Activated CD4-positive, CD25-positive, alpha-beta regulatory T cell (primary cell): ENCODE results near the gene CUZD1.

ENCODE experiments used
- DNase-seq, 4 experiments: peaks; one replicate each; lab custom pipeline; 2025; lab: John Stamatoyannopoulos, UW

CUZD1 gene

DNA sequence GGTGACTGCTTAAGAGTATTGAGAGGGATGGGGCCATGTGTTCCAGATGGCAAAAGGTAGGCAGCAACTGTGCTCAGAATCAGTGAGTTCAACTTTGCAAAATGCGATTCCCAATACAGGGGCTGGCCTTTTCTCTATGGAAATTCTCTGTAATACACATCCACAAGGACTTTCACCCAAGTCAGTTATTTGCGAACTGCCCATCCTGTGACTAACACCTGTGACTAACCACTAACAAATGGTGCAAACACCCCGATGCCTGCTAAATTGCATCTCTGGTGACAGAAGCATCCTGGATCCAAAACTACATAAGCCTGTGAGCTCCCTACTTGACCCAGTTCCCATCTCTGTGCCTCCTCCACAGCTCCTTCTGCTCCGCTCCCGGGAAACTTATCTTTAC, 9.0 kb upstream of the CUZD1 start:
- DNase-seq, result no peak

DNA sequence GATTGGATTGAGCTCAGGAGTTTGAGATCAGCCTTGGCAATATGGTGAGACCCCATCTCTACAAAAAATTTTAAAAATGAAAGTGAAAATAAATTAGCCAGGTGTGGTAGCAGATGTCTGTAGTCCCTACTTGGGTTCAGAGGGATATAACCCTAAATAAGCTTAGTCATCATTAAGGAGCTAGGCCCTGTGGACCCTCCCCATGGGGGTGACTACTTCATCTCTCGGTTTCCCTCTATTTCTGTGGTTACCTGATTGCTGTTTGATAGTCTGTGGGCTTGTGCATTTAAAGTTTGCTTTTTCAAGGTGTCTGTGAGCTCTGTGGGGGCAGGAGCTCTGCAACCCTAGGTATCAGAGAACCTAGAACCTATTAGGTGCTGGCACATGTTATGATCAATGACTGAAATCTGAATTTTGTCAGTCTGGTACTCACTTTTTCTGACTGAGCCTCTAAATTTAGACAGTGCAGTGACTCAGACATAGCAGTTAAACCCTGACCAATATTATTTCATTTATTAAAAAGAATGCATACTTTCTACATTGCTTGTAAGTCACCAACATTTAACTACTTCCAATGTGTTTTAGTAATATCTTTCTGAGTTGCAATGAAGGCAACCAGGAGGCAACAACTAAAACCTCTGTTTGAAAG, 8.1 kb upstream of the CUZD1 start:
- no peak for DNase-seq

DNA sequence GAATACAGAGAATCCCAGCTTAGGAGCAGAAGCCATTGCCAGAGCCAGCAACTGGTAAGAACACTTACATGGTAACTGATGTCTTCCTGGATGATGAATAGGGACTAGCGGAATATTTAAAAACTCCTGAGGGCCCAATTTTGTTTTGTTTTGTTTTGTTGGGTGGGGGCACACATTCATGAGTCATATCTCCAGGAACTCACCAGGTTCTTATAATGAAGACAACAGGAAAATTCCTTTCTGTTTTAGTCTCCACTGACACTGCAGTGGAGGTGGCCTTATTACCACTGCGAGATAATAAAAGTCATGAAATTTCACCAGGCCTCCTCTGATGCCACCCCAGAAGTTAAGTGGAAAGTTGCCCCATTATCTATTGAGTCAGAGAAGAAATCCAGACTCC, 6.6 kb upstream of the CUZD1 start:
- DNase-seq, result no peak

DNA sequence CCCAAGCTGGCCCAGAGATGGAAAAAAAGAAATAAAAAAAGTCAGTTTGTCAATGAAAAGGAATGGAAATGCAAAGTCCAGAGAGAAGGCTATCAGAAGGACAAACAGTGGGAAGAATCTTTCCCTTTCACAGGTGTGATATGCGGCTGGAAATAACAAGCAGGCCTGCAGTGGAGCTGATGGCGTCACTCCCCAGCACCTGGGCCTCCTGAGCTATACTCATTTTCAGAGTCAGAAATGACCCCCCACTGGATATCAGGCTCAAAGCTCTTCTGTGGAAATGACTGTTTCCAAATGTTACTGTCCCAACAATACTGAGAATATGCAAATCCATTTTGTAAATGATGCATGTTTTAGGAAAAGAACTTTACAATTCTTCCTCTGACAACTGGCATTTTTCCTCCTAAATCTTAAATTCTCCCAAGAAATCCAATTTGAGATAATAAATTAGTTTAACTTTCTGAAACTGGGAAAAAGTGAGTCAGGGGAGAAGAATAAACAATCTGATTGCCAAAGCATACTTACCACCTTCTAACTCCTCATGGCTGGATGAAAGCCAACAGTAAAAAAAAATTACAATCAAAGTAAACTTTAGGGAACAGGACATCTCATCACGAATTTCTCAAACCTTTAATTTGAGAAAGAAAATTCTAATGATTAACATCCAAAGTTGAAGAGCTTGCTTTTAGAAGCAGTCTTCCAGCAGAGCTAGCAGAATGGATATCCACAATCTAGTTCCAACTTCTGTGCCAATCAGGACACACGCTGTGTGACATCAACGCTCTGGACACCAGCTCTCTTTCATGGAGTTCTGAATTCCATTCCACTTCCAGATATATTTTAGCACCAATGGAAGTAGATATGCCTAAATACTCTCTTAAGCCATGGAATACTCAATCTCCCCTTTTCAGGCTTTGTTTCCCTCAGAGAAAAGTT, 5.3 kb upstream of the CUZD1 start:
- no peak for DNase-seq

DNA sequence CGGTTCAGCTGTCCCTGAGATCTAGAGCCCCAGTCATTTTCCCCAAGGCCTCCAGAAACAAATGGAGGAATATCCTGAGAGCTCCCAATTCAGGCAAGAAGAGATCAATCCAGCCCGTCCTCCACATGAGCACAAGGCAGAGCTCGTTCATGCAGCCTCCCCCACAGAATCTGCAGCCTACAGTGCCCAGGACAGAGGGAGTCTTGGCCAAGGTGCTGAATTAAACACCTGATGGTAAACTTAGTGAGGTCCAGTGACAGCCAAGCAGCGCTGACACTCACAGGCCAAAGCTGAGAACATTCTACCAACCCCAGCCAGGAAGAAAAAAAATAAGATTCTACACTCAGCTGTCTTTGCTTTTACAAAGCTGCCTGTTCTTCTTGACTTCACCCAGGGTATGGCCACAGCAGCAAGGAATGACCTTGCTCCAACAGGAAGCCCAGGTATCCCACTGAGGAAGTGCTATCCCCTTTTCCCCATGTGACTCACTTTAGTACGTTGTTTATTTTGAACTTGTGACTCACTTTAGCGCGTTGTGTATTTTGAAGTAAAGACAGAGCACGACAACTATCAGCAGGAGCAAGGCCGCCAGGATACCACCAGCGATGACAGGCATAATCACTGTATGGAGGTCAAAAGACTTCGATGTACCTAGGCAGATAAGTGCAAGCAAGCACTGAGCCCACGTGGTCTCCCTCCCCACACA, 4.4 kb upstream of the CUZD1 start:
- DNase-seq, result no peak

DNA sequence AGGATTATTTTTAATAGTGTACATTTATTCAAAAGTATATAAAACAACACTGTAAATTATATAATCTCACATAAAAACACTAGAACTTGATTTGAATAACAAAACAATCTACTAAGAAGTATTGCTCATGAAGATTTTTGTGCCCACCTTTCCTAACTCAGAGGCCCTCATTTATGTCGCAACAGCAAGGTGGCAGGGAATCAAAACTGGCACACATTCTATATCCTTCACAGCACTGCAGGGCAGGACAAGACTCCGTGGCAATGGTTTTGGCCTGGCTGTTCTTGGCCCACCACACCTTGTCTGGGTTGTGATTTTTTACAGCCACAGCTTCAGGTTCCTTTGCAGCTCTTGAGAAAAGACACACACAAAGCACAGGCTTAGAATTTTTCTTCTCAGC, 3.4 kb upstream of the CUZD1 start:
- DNase-seq, result no peak

DNA sequence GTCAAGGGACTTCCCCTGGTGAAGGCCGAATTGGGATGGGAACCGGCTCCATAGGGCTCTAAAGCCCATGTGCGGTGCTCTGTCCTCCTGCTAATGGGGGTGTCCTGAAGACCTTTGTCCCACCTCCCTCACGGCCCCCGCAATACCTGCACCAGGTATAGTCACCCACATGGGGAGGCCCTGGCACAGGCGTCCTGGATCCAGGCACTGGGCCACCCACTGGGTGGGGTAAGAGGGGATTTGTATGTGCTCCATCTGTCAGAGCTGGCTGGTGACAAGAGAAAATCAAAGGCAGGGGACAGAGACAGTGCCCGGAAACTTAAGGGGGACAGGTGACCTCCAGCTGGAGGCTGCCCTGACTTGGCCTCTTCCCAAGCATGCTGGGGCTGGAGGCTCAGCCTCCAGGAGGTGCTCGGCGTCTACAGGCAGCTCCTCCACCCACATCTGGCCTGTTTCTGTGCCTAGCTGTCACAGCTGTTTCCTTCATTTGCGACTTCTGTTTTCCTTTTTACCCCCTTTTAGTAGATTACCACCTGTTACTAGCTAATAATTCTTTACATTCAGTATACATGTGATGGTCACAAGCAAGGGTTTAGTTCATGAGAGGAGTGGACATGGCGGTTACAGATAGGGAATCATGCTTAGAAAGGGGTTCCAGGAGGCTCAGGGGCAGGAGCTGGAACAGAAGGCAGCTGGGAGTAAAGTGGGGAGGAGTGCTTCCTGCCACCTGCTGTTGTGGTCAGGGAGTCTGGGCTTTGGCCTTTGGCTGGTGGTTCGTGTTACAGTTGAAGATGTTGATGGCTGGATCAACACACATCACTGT, 2.3 kb upstream of the CUZD1 start:
- no peak for DNase-seq

DNA sequence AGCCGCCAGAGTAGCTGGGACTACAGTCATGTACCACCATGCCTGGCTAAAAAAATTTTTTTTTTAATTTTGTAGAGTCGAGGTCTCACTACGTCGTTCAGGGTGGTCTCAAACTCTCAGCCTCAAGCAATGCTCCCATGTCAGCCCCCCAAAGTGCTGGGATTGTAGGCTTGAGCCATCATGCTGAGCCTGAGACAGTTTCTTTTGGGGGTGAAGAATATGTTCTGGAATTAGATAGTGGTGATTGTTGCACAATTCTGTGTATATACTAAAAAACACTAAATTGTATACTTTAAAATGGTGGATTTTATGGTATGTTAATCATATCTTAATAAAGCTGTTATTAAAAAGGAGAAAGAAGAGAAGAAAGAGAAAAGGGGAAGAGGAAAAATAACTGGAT, 1.5 kb downstream of the CUZD1 start:
- no peak for DNase-seq

DNA sequence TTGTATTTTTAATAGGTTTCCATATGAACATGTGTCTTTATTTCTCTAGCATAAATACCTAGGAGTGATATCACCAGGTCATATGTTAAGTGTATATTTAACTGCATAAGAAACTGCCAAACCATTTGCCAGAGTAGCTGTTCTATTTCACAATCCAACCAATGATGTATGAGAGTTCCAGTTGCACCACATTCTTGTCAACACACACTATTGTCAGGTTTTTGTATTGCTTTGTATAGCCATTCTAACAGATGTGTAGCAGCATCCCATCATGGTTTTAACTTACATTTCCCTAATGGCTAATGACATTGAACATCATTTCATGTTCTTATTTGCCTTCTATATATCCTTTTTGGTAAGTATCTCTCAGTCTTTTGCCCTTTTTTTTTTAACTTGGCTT, 4.1 kb downstream of the CUZD1 start:
- DNase-seq, result no peak

DNA sequence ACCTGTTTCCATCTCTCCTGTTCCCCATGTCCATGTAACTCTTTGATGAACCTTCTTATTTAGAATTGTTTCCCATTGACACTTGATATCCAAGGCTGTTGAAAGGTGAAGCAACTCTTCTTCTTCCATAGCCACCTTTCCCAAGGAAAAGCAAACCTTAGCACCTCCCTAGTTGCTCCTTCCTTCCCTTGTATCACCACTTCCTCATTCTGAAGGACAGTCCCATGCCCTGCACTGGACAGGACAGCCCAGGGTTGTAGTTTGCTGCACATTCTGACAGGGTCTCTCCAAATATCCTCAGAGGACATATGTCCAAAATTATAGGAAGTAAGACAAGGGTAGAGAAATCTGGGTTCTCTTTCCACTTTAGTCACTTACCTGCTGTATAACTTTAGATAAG, 6.2 kb downstream of the CUZD1 start:
- no peak for DNase-seq

DNA sequence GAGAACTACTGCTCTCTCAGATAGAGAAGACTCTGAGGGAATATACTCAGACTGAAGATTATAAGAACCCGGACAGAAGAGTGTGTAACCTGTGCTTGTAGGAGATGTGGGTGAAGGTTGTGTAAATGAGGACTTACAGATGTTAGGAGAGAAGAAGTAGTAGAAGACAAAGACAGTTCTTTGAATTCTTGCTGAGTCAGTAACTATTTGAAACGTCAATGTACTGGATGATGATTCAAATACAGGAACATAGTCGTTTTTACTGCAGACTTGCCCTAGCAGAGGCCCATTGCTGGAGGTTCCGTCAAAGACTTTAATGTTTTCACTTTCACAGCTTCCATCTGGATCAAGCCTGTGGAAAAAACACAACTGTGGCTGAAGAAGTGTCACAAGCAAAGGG, 6.8 kb downstream of the CUZD1 start:
- DNase-seq, result no peak

DNA sequence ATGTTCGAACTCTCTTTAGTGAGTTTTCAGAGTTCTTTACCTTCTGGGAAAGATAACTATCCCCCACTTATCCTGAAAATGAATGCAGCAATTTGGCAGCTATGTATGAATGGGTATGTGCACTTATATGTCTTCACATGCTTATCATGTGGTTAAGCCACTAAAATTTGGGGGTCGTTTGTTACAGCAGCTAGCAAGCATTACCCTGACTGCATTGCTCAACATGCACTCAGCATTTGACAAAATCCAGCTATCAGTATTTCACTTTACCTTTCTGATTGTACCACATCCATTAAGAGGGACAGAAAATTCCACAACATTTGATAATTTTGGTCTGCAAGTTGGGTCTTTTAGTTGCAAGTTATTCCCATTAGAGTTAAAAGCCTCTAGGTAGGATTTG, 9.7 kb downstream of the CUZD1 start:
- DNase-seq, result no peak

DNA sequence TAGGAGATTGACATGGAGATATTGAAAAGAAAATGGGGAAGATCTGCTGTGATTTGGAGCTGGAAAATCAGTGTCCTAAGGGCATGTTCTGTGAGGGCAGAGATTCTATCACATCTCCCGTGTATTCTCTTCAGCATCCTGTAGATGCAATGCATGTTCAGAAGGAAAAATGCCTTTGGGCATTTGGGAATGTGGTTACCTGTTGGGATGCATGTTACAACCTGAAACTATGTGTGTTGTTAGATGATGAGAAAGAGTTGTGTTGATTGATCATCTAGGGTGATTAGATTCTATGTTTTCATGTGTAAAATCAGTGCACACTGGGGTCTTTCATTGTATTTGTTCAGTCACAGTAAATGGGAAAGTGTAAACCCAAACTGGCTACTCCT, 14.7 kb downstream of the CUZD1 start:
- no peak for DNase-seq

DNA sequence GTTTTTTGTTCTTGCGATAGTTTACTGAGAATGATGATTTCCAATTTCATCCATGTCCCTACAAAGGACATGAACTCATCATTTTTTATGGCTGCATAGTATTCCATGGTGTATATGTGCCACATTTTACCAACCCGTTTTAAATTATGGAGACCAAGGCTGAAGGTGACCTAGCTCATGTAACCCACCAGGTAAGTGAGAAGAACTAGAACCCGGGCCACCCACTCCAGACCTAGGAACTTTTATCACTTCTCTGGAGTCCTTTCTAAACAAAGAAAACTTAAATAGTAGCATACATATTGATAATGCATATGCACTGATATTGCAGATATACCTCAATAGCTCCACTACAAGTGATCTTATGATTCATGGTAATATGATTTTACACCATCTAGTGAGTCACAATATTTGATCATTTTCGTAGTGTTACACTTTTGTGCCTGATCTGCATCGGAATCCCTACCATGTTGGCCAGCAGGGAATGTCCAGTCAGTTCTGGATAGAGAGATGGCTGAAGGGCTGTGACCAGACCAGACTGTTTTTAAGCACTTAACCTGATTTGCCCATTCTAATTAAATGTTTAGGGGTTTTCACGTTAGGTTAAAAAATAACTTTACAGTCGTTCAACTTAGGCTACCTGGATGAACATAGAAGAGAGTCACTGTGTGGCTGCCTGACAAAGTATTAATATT, 15.2 kb downstream of the CUZD1 start:
- no peak for DNase-seq

DNA sequence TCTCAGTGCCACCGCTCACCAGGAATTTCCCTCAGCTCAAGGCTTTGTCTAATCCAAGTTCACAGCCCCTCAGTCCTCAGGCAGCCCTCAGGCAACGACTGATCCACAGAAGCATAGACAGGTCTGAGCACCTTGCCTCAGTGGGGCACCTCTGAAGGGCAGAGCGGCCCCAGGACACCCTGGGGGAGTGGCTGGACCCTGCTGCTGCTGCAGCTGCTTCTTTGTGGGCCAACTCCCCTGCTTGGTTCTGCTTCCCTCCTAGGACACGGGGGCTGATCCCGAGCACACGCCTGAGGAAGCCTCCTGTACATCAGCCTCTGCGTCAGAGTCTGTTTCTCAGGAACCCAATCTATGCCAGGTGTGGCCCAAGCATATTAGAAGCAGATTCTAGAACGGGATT, 16.2 kb downstream of the CUZD1 start:
- DNase-seq, result no peak

DNA sequence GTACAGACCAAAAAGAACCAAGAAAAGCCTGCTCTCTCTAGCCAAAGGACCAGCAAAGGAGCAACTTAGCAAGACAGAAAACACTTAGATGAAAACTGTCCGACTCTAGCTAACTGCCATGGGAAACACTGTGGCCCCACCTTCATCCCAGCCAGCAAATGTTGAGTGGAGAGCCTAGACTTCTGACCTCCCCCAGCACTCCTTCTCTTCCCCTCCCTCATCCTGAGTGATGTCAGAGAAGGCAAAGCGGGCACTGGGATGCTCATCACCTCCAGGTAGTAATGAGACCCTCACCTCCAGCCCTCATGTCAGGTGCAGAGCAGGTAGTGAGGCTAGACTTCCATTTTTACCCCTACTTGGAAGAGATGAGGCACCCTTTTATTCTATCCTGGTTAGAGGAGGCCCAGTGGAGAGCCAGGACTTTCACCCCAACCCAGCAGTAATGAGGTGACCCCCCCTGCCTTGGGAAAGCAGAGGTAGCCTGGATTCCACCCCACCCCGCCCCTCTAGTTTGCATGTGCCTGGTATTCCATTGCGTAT, 16.9 kb downstream of the CUZD1 start:
- no peak for DNase-seq

DNA sequence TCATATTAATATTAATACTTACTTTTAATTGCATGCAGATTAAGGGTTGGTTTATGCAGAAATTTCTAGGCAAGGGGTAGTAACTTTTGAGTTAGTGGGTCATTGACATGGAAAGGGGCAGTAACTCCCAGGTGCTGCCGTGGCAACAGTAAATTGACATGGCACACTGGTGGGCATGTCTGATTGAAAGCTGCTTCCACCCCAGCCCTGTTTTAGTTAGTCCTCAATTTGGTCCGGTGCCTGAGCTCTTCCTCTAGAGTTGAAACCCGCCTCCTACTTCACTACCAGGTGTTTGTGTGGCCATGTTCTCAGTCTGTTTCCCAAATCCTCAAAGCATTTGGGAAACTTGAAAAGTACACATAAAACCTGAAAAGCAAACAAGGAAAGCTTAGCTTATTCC, 18.4 kb downstream of the CUZD1 start:
- no peak for DNase-seq

DNA sequence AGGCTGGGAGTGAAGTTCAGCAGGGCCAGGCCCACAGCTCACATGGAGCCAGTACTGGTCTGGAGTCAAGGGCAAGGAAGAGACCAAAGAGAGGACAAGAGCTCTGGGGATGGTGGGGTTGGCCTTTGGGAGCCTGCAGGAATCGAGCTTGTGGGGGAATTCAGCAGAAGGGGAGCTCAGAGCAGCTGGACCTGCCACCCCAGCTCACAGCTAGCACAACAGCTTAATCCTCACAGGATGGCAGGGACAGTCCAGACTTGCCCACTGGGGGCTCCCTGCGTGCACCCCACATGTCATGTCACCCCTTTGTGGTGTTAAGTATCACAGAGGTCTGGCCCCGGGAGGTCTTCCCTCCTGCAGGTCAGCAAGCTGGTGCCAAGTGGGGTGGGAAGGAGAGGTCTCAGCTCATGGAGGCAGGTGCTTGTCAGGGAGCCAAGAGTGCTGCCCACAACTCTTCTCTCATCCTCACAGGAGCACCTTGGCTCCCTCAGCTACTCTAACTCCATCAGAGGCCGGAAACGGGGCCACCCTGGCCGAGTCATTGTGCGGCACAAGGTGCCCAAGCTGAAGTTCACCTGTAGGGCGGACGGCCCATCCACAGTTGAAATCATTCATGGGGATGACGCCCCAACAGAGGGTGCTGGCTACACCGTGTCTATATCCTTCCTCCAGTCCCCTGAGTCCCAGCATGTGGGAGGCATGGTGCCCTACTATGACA, 22.5 kb downstream of the CUZD1 start:
- no peak for DNase-seq

DNA sequence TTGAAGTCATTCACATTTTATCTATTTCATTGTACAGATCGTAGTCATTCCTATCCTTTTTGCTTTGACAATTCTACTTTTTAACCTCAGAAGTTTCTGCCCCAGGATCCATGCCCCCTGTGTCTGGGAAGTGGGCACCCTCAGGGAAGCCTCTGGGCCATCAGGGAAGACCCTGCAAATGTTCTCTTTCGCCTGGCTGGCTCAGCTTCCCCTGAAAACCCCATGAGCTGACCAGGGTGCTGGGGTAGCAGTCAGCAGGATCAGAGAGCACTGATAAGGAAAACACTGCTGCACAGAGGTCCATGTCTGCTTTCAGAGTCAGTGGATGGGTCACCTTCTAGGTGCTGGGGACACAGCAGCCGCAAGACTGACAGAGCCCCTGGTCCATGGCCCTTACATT, 23.8 kb downstream of the CUZD1 start:
- no peak for DNase-seq

DNA sequence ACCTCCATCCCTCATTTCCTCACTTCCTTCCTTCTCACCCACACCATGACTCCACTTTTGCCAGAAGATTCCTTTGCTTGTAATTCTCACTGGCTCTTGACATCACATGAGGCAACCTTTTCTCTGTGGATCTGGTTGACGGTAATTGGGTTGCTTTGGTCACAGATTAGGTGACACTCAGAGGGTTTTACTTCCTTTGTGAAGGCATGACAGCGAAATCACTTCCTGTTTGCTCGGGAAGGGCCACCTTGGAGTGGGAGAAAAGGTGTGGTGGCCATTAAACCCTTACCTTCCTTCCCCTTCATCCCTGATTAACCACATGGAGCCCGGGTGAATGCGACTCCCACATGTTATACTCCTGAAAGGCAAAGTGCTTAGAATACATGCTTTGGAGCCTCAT, 30.2 kb downstream of the CUZD1 start:
- DNase-seq, result no peak

DNA sequence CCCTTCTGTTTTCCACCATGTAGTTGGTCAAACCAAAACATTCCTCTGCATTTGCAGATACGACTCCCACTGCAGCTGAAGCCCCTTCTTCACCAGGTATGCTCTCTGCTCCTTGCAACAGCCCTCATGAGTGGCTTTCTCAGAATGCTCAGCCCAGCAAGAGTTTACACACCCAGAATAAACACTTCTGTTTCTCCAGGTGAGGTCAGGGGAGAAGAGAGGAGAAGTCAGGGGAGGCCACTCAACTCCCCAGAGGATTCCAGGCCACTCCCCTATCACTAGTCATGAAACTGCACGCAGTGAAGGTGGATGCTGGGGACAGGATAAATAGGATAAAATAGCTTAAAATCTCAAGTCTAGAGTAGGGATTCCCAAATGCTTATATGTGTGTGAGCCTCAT, 31.2 kb downstream of the CUZD1 start:
- no peak for DNase-seq
